GM13976 (cell line): ENCODE measurements around the gene DNAH3.
"Not testable (repeated sequence)": the region's sequence is repeated elsewhere in the genome, so short reads cannot be mapped to it uniquely, and the experiment has no call there.

ENCODE experiments used
- DNase-seq: peaks from one replicate; pipeline ENCODE4 v3.0.0; 2012; ENCODE audit warnings: low spot score
- in situ Hi-C: fragments of 300-500 bp; cut with MboI; formaldehyde crosslinking; loops from one replicate; pipeline ENCODE4 v1.12.0; 2022; ENCODE audit warnings: low sequenced_read_pairs, mixed read lengths, inconsistent platforms; ENCODE audit not compliant: unreplicated experiment
- TF ChIP-seq, protein P1 (sequence below): IDR thresholded peaks from 2 replicates; pipeline ENCODE4 v1.5.1; 2012; ENCODE audit warnings: borderline replicate concordance, mild to moderate bottlenecking; ENCODE audit not compliant: insufficient read depth; ENCODE audit errors: extremely low read depth, missing control alignments, control extremely low read depth

DNAH3 gene, protein sequence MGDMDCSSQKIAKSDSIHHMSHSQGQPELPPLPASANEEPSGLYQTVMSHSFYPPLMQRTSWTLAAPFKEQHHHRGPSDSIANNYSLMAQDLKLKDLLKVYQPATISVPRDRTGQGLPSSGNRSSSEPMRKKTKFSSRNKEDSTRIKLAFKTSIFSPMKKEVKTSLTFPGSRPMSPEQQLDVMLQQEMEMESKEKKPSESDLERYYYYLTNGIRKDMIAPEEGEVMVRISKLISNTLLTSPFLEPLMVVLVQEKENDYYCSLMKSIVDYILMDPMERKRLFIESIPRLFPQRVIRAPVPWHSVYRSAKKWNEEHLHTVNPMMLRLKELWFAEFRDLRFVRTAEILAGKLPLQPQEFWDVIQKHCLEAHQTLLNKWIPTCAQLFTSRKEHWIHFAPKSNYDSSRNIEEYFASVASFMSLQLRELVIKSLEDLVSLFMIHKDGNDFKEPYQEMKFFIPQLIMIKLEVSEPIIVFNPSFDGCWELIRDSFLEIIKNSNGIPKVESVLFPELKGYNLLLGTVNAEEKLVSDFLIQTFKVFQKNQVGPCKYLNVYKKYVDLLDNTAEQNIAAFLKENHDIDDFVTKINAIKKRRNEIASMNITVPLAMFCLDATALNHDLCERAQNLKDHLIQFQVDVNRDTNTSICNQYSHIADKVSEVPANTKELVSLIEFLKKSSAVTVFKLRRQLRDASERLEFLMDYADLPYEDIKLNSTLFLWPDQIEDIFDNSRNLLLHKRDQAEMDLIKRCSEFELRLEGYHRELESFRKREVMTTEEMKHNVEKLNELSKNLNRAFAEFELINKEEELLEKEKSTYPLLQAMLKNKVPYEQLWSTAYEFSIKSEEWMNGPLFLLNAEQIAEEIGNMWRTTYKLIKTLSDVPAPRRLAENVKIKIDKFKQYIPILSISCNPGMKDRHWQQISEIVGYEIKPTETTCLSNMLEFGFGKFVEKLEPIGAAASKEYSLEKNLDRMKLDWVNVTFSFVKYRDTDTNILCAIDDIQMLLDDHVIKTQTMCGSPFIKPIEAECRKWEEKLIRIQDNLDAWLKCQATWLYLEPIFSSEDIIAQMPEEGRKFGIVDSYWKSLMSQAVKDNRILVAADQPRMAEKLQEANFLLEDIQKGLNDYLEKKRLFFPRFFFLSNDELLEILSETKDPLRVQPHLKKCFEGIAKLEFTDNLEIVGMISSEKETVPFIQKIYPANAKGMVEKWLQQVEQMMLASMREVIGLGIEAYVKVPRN (N-terminal part only)

DNA sequence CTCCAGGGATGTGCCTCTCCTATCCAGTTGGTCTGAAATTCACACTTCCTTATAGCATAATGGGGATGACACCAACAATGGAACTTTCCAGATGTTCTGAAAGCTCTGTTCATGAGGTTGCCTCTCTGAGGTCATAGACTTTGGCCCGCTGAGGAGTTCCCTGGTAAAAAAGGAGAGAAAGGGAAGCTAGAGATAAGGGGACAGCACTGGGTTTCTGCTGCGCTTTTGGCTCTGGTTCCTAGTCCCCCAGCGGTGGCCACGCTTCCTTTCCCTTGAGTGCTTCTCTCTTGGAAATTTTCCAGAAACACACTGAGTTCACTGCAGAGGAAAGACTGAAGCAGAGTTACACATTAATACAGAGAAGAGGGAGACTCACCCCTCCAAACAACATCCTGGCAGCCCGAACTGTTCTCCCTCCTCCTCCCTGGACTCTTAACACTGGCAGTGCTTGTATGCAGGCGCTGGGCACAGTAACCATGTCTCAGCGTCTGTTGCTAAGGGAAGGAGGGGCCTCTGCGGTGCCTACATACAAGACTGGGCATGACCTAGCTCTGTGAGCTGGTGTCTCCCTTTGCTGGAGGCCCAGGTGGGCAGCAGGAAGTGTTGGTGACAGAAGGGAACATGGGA is at the start of gene DNAH3:
Gene DNAH3 (minus strand): TSS at position 472 of the 627 bp plus-strand sequence. CDS start 527 bp downstream, outside the sequence.
- in situ Hi-C loops, result no loop called here
- no peak for DNase-seq
- TF ChIP-seq, protein P1, sequence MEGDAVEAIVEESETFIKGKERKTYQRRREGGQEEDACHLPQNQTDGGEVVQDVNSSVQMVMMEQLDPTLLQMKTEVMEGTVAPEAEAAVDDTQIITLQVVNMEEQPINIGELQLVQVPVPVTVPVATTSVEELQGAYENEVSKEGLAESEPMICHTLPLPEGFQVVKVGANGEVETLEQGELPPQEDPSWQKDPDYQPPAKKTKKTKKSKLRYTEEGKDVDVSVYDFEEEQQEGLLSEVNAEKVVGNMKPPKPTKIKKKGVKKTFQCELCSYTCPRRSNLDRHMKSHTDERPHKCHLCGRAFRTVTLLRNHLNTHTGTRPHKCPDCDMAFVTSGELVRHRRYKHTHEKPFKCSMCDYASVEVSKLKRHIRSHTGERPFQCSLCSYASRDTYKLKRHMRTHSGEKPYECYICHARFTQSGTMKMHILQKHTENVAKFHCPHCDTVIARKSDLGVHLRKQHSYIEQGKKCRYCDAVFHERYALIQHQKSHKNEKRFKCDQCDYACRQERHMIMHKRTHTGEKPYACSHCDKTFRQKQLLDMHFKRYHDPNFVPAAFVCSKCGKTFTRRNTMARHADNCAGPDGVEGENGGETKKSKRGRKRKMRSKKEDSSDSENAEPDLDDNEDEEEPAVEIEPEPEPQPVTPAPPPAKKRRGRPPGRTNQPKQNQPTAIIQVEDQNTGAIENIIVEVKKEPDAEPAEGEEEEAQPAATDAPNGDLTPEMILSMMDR, result no peak

GRCh38 chr16:21199607-21200218 is 49.1 kb upstream of the DNAH3 start:
- TF ChIP-seq, protein P1, result no peak
- in situ Hi-C loops, result loop anchor here (25.0 kb wide), 1 partner anchor 1138 kb away; no protein-coding TSS in a partner anchor
- no peak for DNase-seq

DNA sequence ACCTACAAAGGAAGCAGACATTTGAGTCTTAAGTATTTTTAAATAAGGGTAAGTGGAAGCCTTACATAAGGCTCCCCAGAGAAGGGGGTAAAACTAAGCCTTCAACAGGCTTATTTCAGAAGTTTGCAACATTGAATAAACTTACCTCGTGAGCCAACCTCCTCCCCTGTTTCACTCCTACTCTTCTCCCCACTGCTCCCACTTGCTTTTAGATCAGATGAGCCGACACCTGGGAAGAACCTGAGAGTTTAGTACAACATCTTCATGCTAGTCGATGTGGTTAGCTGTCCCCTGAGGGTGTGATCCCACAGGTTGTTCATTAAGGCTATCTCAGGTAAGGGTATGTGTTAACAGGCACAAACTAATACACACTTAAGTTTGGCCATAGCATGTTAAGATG is 47.0 kb upstream of the DNAH3 start:
- TF ChIP-seq, protein P1, result no peak
- DNase-seq, result no peak
- in situ Hi-C loops, result loop anchor here (25.0 kb wide), 1 partner anchor 1140 kb away; no protein-coding TSS in a partner anchor

- no peak for DNase-seq
- in situ Hi-C loops, result loop anchor here (25.0 kb wide), 1 partner anchor 1140 kb away; no protein-coding TSS in a partner anchor
- TF ChIP-seq, protein P1, result no peak
Observed at GRCh38 chr16:21197112-21197511, 46.5 kb upstream of the DNAH3 start.

DNA sequence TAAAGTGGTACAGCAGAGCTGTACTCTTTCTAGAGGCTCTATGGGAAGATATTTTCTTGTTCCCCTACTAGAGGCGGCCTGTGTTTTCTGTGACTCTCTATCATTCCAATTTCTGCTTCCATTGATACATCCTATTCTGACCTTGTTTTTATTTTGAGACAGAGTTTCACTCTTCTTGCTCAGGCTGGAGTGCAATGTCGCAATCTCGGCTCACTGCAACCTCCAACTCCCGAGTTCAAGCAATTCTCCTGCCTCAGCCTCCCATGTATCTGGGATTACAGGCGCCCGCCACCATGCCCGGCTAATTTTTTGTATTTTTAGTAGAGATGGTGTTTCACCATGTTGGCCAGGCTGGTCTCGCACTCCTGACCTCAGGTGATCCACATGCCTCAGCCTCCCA is 44.7 kb upstream of the DNAH3 start:
- in situ Hi-C loops, result loop anchor here (25.0 kb wide), 1 partner anchor 1142 kb away; no protein-coding TSS in a partner anchor
- DNase-seq, result not testable (repeated sequence)

DNA sequence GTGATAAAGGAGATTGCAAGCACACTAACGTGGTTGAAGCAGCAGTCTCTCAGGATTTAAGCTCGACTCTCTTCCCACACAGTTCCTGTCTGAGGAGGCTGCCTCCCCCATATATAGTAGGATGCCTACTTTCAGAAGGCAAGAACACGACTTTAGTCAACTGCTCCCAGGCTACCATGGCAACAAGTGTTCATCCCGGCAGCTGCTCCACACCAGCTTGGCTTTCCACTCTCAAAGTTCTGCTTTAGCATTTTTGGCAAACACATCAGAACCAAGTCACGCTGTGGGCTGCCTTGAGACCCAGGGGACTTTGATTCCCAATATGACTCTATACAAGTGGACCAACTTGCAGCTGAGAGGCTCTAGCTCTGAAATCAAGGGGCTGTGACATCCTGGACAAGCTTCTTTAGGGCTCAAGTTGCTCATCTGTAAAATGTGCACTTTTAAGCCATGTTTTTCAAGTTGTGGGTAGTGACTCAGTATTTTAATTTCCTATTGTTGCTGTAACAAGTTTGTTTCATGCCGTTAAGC is 44.2 kb upstream of the DNAH3 start:
- peak; percentile 19 for DNase-seq
- TF ChIP-seq, protein P1, result no peak
- in situ Hi-C loops, result loop anchor here (25.0 kb wide), 1 partner anchor 1142 kb away; no protein-coding TSS in a partner anchor
